Measurements from ENCODE around the gene CREB3L2.
"Not testable (repeated sequence)": the region's sequence is repeated elsewhere in the genome, so short reads cannot be mapped to it uniquely, and the experiment has no call there.

The CREB3L2 gene

DNA sequence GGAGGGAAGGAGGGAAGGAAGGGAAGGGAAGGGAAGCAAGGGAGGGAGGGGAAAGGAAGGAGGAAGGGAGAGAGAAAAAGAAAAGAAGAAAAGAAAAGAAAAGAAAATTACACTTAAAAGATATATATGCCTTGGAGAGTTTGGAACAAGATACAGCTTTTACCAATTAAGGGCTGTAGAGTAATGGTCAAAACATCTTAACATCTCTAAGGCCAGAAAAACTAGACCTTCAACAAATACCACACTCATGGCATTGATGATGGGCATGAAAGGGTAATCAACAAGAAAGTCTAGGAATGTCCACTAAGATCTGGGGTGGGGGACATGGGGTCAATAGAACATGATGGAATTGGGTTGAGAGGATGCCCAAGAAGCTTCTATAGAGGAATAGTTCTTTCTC, 74.5 kb downstream of the CREB3L2 start:
- no peaks in the 10 kb centered on the region for H3K9me2 ChIP-seq (replicated peaks; ENCODE audit: insufficient read depth, low read length)
- TF ChIP-seq, protein P1, sequence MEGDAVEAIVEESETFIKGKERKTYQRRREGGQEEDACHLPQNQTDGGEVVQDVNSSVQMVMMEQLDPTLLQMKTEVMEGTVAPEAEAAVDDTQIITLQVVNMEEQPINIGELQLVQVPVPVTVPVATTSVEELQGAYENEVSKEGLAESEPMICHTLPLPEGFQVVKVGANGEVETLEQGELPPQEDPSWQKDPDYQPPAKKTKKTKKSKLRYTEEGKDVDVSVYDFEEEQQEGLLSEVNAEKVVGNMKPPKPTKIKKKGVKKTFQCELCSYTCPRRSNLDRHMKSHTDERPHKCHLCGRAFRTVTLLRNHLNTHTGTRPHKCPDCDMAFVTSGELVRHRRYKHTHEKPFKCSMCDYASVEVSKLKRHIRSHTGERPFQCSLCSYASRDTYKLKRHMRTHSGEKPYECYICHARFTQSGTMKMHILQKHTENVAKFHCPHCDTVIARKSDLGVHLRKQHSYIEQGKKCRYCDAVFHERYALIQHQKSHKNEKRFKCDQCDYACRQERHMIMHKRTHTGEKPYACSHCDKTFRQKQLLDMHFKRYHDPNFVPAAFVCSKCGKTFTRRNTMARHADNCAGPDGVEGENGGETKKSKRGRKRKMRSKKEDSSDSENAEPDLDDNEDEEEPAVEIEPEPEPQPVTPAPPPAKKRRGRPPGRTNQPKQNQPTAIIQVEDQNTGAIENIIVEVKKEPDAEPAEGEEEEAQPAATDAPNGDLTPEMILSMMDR (IDR thresholded peaks at IDR 0.05; ENCODE audit: insufficient read depth, low read length, poor library complexity, severe bottlenecking) = no peak
- TF ChIP-seq EZH2phosphoT487 (conservative IDR thresholded peaks at IDR 0.05; ENCODE audit: low read length) = no peak
- no peaks in the 10 kb centered on the region for H3K79me2 ChIP-seq (ENCODE audit: insufficient read depth, low read length)
- no peaks in the 10 kb centered on the region for H3K27me3 ChIP-seq (ENCODE audit: low read length)
- H3K9me3 ChIP-seq (ENCODE audit: insufficient read depth, low read length) = no peaks in the 10 kb centered on the region
- H4K20me1 ChIP-seq (ENCODE audit: low read depth, low read length) = no peaks in the 10 kb centered on the region
- no peak overlapping the region for H3K27ac ChIP-seq (ENCODE audit: low read depth, low read length)
- H3K4me3 ChIP-seq (ENCODE audit: insufficient read depth, low read length, poor library complexity, severe bottlenecking) = no peak overlapping the region
- H3K9ac ChIP-seq (ENCODE audit: low read length) = no peak overlapping the region
- no peak overlapping the region for H2AFZ ChIP-seq (ENCODE audit: low read depth, low read length, severe bottlenecking)
- H3K4me2 ChIP-seq (ENCODE audit: low read depth, low read length, poor library complexity, severe bottlenecking) = no peak overlapping the region
- H3K36me3 ChIP-seq (ENCODE audit: low read length) = no peaks in the 10 kb centered on the region
- H3F3A ChIP-seq (ENCODE audit: insufficient read depth) = no peaks in the 10 kb centered on the region

DNA sequence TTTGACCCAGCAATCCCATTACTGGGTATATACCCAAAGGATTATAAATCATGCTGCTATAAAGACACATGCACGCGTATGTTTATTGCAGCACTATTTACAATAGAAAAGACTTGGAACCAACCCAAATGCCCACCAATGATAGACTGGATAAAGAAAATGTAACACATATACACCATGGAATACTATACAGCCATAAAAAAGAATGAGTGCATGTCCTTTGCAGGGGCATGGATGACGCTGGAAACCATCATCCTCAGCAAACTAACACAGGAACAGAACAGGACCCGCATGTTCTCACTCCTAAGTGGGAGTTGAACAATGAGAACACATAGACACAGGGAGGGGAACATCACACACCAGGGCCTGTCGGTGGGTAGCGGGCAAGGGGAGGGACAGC, 75.7 kb downstream of the CREB3L2 start:
- not testable (repeated sequence) for H3K9me2 ChIP-seq (replicated peaks; ENCODE audit: insufficient read depth, low read length); H3K4me2 ChIP-seq (ENCODE audit: low read depth, low read length, poor library complexity, severe bottlenecking); H3K9ac ChIP-seq (ENCODE audit: low read length); H3K9me3 ChIP-seq (ENCODE audit: insufficient read depth, low read length); H3K79me2 ChIP-seq (ENCODE audit: insufficient read depth, low read length); H3F3A ChIP-seq (ENCODE audit: insufficient read depth); H3K36me3 ChIP-seq (ENCODE audit: low read length); H3K4me3 ChIP-seq (ENCODE audit: insufficient read depth, low read length, poor library complexity, severe bottlenecking); H3K27ac ChIP-seq (ENCODE audit: low read depth, low read length); H3K27me3 ChIP-seq (ENCODE audit: low read length); H2AFZ ChIP-seq (ENCODE audit: low read depth, low read length, severe bottlenecking); H4K20me1 ChIP-seq (ENCODE audit: low read depth, low read length)

DNA sequence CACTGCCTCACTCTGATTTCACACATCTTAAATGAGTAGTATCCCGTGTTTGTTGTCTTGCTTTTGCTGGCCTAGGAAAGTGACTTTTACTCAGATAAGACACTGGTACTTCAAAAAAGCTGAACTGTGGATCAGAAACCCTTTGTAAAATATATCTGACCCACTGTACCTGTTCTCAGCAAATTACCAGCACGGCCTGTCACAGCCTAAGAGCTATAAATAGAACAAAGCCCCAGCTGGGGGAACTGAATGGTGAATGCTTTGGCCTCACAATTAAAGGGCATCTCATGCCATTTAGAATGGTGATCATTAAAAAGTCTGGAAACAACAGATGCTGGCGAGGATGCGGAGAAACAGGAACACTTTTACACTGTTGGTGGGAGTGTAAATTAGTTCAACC, 76.1 kb downstream of the CREB3L2 start:
- H3K9ac ChIP-seq (ENCODE audit: low read length) = no peak overlapping the region
- no peak overlapping the region for H2AFZ ChIP-seq (ENCODE audit: low read depth, low read length, severe bottlenecking)
- no peaks in the 10 kb centered on the region for H3F3A ChIP-seq (ENCODE audit: insufficient read depth)
- H4K20me1 ChIP-seq (ENCODE audit: low read depth, low read length) = no peaks in the 10 kb centered on the region
- no peaks in the 10 kb centered on the region for H3K27me3 ChIP-seq (ENCODE audit: low read length)
- no peaks in the 10 kb centered on the region for H3K36me3 ChIP-seq (ENCODE audit: low read length)
- H3K4me3 ChIP-seq (ENCODE audit: insufficient read depth, low read length, poor library complexity, severe bottlenecking) = no peak overlapping the region
- TF ChIP-seq EZH2phosphoT487 (conservative IDR thresholded peaks at IDR 0.05; ENCODE audit: low read length) = no peak
- TF ChIP-seq, protein P1 (IDR thresholded peaks at IDR 0.05; ENCODE audit: insufficient read depth, low read length, poor library complexity, severe bottlenecking) = no peak
- no peak overlapping the region for H3K4me2 ChIP-seq (ENCODE audit: low read depth, low read length, poor library complexity, severe bottlenecking)
- no peak overlapping the region for H3K27ac ChIP-seq (ENCODE audit: low read depth, low read length)
- H3K9me3 ChIP-seq (ENCODE audit: insufficient read depth, low read length) = no peaks in the 10 kb centered on the region
- H3K79me2 ChIP-seq (ENCODE audit: insufficient read depth, low read length) = no peaks in the 10 kb centered on the region
- no peaks in the 10 kb centered on the region for H3K9me2 ChIP-seq (replicated peaks; ENCODE audit: insufficient read depth, low read length)

DNA sequence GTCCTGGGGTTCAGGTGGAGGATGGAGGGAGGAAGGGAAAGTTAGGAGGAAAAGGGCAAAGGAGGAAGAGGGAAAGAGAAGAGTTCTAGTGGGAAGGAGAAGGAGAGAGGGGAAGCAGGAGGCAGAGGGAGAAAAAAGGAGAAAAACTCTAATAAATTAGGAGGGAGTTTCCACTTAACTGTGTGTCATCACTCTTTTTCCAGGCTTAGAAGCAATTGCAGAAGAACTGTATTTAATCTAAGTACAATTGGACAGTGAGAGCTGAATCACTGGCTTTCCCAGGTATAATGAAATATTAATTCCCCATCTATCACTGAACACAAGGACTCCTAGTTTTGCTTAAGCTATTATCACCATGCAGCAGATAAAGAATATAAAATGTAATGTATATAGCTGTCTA, 76.8 kb downstream of the CREB3L2 start:
- Histone ChIP-seq H3K4me2 (ENCODE audit: low read depth, low read length, poor library complexity, severe bottlenecking) (no peak overlapping the region), H3K27me3 (ENCODE audit: low read length) (no peaks in the 10 kb centered on the region), H3K27ac (ENCODE audit: low read depth, low read length) (no peak overlapping the region), H3K9ac (ENCODE audit: low read length) (no peak overlapping the region), H4K20me1 (ENCODE audit: low read depth, low read length) (no peaks in the 10 kb centered on the region), H3K9me2 (replicated peaks; ENCODE audit: insufficient read depth, low read length) (no peaks in the 10 kb centered on the region), H3K36me3 (ENCODE audit: low read length) (no peaks in the 10 kb centered on the region), H3F3A (ENCODE audit: insufficient read depth) (no peaks in the 10 kb centered on the region), H3K9me3 (ENCODE audit: insufficient read depth, low read length) (no peaks in the 10 kb centered on the region), H3K79me2 (ENCODE audit: insufficient read depth, low read length) (no peaks in the 10 kb centered on the region), H3K4me3 (ENCODE audit: insufficient read depth, low read length, poor library complexity, severe bottlenecking) (no peak overlapping the region), H2AFZ (ENCODE audit: low read depth, low read length, severe bottlenecking) (no peak overlapping the region)
- no peak for TF ChIP-seq EZH2phosphoT487 (conservative IDR thresholded peaks at IDR 0.05; ENCODE audit: low read length)
- TF ChIP-seq, protein P1 (IDR thresholded peaks at IDR 0.05; ENCODE audit: insufficient read depth, low read length, poor library complexity, severe bottlenecking) = no peak

Data from SU-DHL-6 (cell line).